Ureter (tissue), 1 donor: ENCODE measurements around the gene DUOX2. TPM values are rescaled to one million over a fixed set of nuclear protein-coding genes. Genes with fewer than 3 reads are reported as not detected.
"Not testable (repeated sequence)": the region's sequence is repeated elsewhere in the genome, so short reads cannot be mapped to it uniquely, and the experiment has no call there.

ENCODE experiments used
- DNase-seq: peaks from one replicate; pipeline ENCODE4 v3.0.0-alpha.2; 2020; ENCODE audit warnings: low spot score
- total RNA-seq: library from RNA; stranded (reverse); gene quantifications from one replicate; pipeline ENCODE4 v1.2.4, GENCODE V29; 2023
- donor health status: DM: yes; HTN: yes; CAD: no.

The DUOX2 gene
- total RNA-seq, 1 donor from 2014 or later, result 92.1 TPM

- not testable (repeated sequence) for DNase-seq
Measured at GRCh38 chr15:45073602-45074001, 40.4 kb downstream of the DUOX2 start.

- not testable (repeated sequence) for DNase-seq
Measured at GRCh38 chr15:45069942-45070360, 44.0 kb downstream of the DUOX2 start.

DNA sequence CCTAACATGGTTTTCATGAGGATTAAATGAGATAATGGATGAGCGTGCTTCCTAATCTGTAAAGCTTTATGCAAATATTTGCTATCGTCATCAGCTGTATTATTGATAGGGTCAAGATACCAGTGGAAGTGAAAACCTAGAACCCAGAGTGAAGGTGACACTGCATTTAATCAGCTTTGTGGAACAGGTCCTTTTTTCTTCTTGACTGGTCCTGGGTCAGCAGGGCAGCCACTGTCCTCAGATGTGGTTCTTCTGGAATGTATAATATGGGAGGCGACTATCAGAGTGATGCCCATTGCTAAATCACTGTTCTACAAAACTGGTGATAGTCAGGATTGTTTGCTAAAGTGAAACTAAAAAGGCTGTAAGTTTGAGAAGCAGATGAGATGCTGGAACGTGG is 49.6 kb downstream of the DUOX2 start:
- no peak for DNase-seq

DNA sequence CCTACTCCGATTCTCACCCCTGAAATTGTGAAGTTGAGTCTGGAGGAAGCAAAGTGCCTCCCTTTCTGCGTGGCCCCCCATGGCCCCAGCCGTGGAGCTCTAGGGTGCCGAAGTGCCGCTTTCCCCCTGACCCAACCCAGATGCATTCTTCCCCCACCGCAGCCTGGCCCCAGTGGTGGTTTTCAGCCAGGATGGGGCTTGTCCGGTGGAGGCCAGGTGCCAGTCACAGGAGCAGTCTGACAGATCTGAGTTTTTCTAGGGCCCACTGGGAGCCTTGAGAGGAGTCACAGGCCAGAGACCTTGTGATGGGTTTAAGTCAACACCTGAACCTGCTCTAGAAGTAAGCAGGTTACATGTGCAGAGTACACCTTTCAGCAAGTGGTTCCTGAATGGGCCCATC is 51.7 kb downstream of the DUOX2 start:
- DNase-seq, result not testable (repeated sequence)

DNA sequence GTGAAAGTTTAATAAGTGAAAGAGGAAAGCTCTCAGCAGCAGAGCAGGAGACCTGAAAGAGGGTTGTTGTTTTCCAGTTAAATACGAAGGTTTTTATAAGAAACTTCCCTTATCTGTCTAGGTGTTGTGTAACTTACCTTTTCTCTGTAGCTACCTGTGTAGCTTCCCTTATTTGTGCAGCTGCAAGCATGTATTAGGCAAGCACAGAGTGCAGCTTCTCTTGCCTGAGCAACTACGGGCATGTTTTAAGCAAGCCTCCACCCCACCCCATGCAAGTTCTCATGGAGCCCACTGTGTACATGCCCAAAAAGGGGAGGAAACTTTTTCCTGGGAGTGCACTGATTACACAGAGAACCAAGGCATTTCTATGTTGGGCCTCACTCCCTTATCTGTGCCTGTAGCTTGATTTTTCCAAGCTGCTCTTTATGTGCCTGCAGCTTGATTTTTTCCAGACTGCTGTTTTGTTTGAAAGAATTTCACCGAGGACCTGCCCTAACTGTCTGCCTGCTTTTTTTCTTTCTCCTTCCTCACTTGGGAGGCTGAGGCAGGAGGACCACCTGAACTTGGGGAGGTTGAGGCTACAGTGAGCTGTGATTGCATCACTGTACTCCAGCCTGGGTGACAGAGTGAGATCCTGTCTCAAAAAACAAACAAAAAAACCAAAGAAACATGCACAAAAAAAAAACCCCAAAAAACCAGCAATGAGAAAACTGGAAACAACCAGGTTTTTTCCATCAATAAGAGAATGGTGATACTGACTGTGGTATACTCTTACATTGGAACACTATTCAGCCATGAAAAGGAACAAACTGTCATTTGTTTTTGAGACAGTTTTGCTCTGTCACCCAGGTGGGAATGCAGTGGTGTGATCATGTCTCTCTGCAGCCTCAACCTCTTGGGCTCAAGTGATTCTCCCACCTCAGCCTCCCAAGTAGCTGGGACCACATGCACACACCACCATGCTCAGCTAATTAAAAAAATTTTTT is 55.0 kb downstream of the DUOX2 start:
- not testable (repeated sequence) for DNase-seq

DNA sequence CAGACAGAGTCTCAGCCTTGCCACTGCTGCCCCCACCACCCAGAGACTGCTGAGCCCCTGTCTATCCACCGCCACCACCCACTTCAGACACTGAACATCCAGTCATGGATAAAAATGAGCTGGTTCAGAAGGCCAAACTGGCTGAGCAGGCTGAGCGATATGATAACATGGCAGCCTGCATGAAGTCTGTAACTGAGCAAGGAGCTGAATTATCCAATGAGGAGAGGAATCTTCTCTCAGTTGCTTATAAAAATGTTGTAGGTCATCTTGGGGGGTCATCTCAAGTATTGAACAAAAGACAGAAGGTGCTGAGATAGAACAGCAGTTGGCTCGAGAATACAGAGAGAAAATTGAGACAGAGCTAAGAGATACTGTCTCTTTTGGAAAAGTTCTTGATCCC is 61.3 kb downstream of the DUOX2 start:
- DNase-seq, result not testable (repeated sequence)

- DNase-seq, result no peak
Measured at GRCh38 chr15:45050587-45050986, 63.4 kb downstream of the DUOX2 start.

GRCh38 chr15:45048794-45049631 is 65.0 kb downstream of the DUOX2 start:
- DNase-seq, result no peak

- not testable (repeated sequence) for DNase-seq
Measured at GRCh38 chr15:45048449-45048793, 65.6 kb downstream of the DUOX2 start.

DNA sequence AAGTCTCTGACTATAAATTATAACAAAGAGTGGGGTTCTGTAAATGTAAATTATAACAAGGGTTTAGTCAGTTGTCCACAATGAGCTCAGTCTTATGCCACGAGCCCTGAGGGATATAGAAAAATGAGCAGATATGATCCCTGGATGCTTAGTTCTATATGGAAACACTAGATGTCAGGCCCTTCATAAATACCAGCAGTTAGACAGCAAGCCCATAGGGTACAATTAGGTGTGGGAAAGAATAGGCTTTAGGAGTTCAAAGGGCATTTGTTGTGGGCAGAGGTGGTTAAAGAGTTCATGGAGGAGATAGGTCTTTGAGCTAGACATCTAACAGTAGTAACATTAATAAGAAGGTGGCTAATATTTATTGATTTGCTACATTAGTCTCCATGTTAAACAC is 69.7 kb downstream of the DUOX2 start:
- not testable (repeated sequence) for DNase-seq

GRCh38 chr15:45042859-45043258 is 71.1 kb downstream of the DUOX2 start:
- DNase-seq, result not testable (repeated sequence)

Other genes starting within 250 kb of the DUOX2 start
- not detected for gene TERB2, start 157.5 kb downstream of the DUOX2 start, total RNA-seq
- 43.1 TPM for gene SORD, start 91.0 kb downstream of the DUOX2 start, total RNA-seq
- 3.9 TPM for gene DUOXA2, start 154 bp upstream of the DUOX2 start, total RNA-seq
- 87.3 TPM for gene DUOXA1, start 15.7 kb upstream of the DUOX2 start, total RNA-seq
- gene DUOX1, start 15.8 kb upstream of the DUOX2 start, total RNA-seq, result 85.5 TPM
- gene SHF, start 73.8 kb upstream of the DUOX2 start, total RNA-seq, result 7.9 TPM
- not detected for gene SLC28A2, start 138.1 kb upstream of the DUOX2 start, total RNA-seq